Gastroesophageal sphincter (tissue), 4 donors: ENCODE data around the gene KIFC3. TPM values are rescaled to one million over a fixed set of nuclear protein-coding genes. Genes with fewer than 3 reads are reported as not detected.

ENCODE experiments used
- ATAC-seq: fragments of 150-250 bp; one replicate; pipeline ENCODE4 v1.9.1; 2016; ENCODE audit warnings: mild to moderate bottlenecking, moderate library complexity
- H3K27ac ChIP-seq, 4 donors: fragments of 200-600 bp; sonication (generic) in 3 of 4; 1 replicate in 3 of 4; 2 replicates in 1 of 4; pipeline ENCODE4 v1.5.1; 2016 to 2019
- H3K27me3 ChIP-seq: fragments of 200-600 bp; sonication (generic); one replicate; pipeline ENCODE4 v1.5.1; 2019
- H3K36me3 ChIP-seq, 2 donors: fragments of 200-600 bp; sonication (generic); one replicate each; pipeline ENCODE4 v1.5.1; 2019; ENCODE audit warnings: control low read depth in 1 of 2
- H3K4me1 ChIP-seq, 3 donors: fragments of 200-600 bp; sonication (generic); 1 replicate in 2 of 3; 2 replicates in 1 of 3; pipeline ENCODE4 v1.5.1; 2016 to 2019; ENCODE audit warnings: control low read depth in 2 of 3
- H3K4me3 ChIP-seq, 2 donors: fragments of 200-600 bp; sonication (generic); one replicate each; pipeline ENCODE4 v1.5.1; 2019; ENCODE audit warnings: mild to moderate bottlenecking in 1 of 2, moderate library complexity in 1 of 2
- H3K9me3 ChIP-seq, 3 donors: fragments of 200-600 bp; sonication (generic); one replicate each; pipeline ENCODE4 v1.5.1; 2017 to 2019; ENCODE audit warnings: control low read depth in 2 of 3
- CTCF ChIP-seq, 4 experiments: fragments of 200-600 bp in 2 of 4; fragments of 450-650 bp in 2 of 4; sonication (generic) in 1 of 4; IDR thresholded peaks; one replicate each; pipeline ENCODE4 v1.5.1; 2017 to 2019; ENCODE audit warnings: antibody characterized with exemption in 4 of 4, mild to moderate bottlenecking in 2 of 4, moderate library complexity in 2 of 4
- EP300 ChIP-seq: sonication (generic); formaldehyde crosslinking; IDR thresholded peaks from one replicate; pipeline ENCODE4 v1.6.1; 2017; ENCODE audit warnings: antibody characterized with exemption, mild to moderate bottlenecking
- POLR2A ChIP-seq, 2 donors: fragments of 450-650 bp; IDR thresholded peaks; one replicate each; pipeline ENCODE4 v1.6.1; 2017; ENCODE audit warnings: antibody characterized with exemption in 2 of 2, mild to moderate bottlenecking in 2 of 2, moderate library complexity in 1 of 2
- POLR2AphosphoS5 ChIP-seq: sonication (generic); formaldehyde crosslinking; IDR thresholded peaks from one replicate; pipeline ENCODE4 v1.6.1; 2017; ENCODE audit warnings: antibody characterized with exemption
- WGBS, 2 donors: methylation state at CpG; one replicate each; pipeline ENCODE4 v1.1.5; 2018; ENCODE audit warnings: low coverage in 1 of 2; 5-methylcytosine and 5-hydroxymethylcytosine counted together
- total RNA-seq, 4 donors: library from RNA; depleted of rRNA; stranded (reverse); fragments of >200 nt; gene quantifications; one replicate each; pipeline ENCODE4 v1.1.0, GENCODE V29; 2016

KIFC3 gene
- total RNA-seq, 4 donors from 2014 or later = 17.4 to 78.4 (median 36.2) TPM

GRCh38 chr16:57744642-57744903 is 57.7 kb downstream of the KIFC3 start:
- H3K36me3 ChIP-seq = peaks cover 0 to 80% of the 10 kb centered on the region in 2 donors
- no peaks in the 10 kb centered on the region for H3K27me3 ChIP-seq
- 100% methylated on average over 3 of the region's 7 CpGs; no CpG with 5 or more reads in 1 of the 2 donors for WGBS, 2 donors
- TF ChIP-seq CTCF (IDR thresholded peaks at IDR 0.05) (no peak), EP300 (no peak), POLR2A (IDR thresholded peaks at IDR 0.05) (no peak), POLR2AphosphoS5 (no peak)
- no peaks in the 10 kb centered on the region for H3K9me3 ChIP-seq
- no peaks in the 10 kb centered on the region for H3K4me1 ChIP-seq
- no peak overlapping the region for H3K4me3 ChIP-seq
- no peak overlapping the region for H3K27ac ChIP-seq
- no peak for ATAC-seq

- H3K9me3 ChIP-seq = no peaks in the 10 kb centered on the region
- no peaks in the 10 kb centered on the region for H3K4me1 ChIP-seq
- H3K27me3 ChIP-seq = no peaks in the 10 kb centered on the region
- WGBS, 2 donors = 80% methylated on average over 2 of the region's 23 CpGs; no CpG with 5 or more reads in 1 of the 2 donors
- peaks cover 0 to 79% of the 10 kb centered on the region in 2 donors for H3K36me3 ChIP-seq
- H3K27ac ChIP-seq = no peak overlapping the region
- H3K4me3 ChIP-seq = no peak overlapping the region
- ATAC-seq = no peak
- no peak for TF ChIP-seq POLR2AphosphoS5
- no peak for TF ChIP-seq EP300
- TF ChIP-seq POLR2A (IDR thresholded peaks at IDR 0.05) = no peak
- no peak for TF ChIP-seq CTCF (IDR thresholded peaks at IDR 0.05)
Measured at GRCh38 chr16:57743886-57744641, 58.2 kb downstream of the KIFC3 start.

- no peaks in the 10 kb centered on the region for H3K9me3 ChIP-seq
- ATAC-seq = no peak
- H3K36me3 ChIP-seq = peaks cover 0 to 82% of the 10 kb centered on the region in 2 donors
- WGBS, 2 donors = 84% methylated on average over 7 of the region's 10 CpGs; no CpG with 5 or more reads in 1 of the 2 donors
- no peaks in the 10 kb centered on the region for H3K27me3 ChIP-seq
- TF ChIP-seq POLR2A (IDR thresholded peaks at IDR 0.05) (no peak), CTCF (IDR thresholded peaks at IDR 0.05) (no peak), EP300 (no peak), POLR2AphosphoS5 (no peak)
- H3K27ac ChIP-seq = no peak overlapping the region
- H3K4me1 ChIP-seq = no peaks in the 10 kb centered on the region
- no peak overlapping the region for H3K4me3 ChIP-seq
Measured at GRCh38 chr16:57743458-57743857, 58.8 kb downstream of the KIFC3 start.

GRCh38 chr16:57742543-57742942 is 59.7 kb downstream of the KIFC3 start:
- 78 to 93% methylated on average over 4 of the region's 4 CpGs for WGBS, 2 donors
- no peaks in the 10 kb centered on the region for H3K9me3 ChIP-seq
- ATAC-seq = no peak
- H3K27me3 ChIP-seq = no peaks in the 10 kb centered on the region
- peaks cover 0 to 4% (median 0%) of the 10 kb centered on the region in 3 donors for H3K4me1 ChIP-seq
- TF ChIP-seq POLR2AphosphoS5 (no peak), POLR2A (IDR thresholded peaks at IDR 0.05) (no peak), CTCF (IDR thresholded peaks at IDR 0.05) (no peak), EP300 (no peak)
- no peak overlapping the region for H3K27ac ChIP-seq
- no peak overlapping the region for H3K4me3 ChIP-seq
- H3K36me3 ChIP-seq = peaks cover 0 to 77% of the 10 kb centered on the region in 2 donors

GRCh38 chr16:57741660-57742191 is 60.6 kb downstream of the KIFC3 start:
- Histone ChIP-seq H3K4me1 (peaks cover 0 to 13% (median 4%) of the 10 kb centered on the region in 3 donors), H3K27ac (no peak overlapping the region), H3K9me3 (no peaks in the 10 kb centered on the region), H3K4me3 (no peak overlapping the region), H3K36me3 (peaks cover 0 to 69% of the 10 kb centered on the region in 2 donors), H3K27me3 (no peaks in the 10 kb centered on the region)
- no peak for ATAC-seq
- WGBS, 2 donors = 100% methylated on average over 1 of the region's 16 CpGs; no CpG with 5 or more reads in 1 of the 2 donors
- no peak for TF ChIP-seq EP300
- no peak for TF ChIP-seq CTCF (IDR thresholded peaks at IDR 0.05)
- no peak for TF ChIP-seq POLR2A (IDR thresholded peaks at IDR 0.05)
- TF ChIP-seq POLR2AphosphoS5 = no peak
